HG03045 (cell line): ENCODE data around the gene DUSP14.
"Not testable (repeated sequence)": the region's sequence is repeated elsewhere in the genome, so short reads cannot be mapped to it uniquely, and the experiment has no call there.

Experiments
- ATAC-seq: cut with Tn5 transposase; IDR thresholded peaks from one replicate; pipeline ENCODE4 v1.9.1; 2021; ENCODE audit warnings: mild to moderate bottlenecking, moderate library complexity; ENCODE audit not compliant: unreplicated experiment

DUSP14 gene

GRCh38 chr17:37489197-37490001, at the start of gene DUSP14:
Gene DUSP14, plus strand, starts transcription at chr17:37489891. Its CDS starts 22,382 bp downstream, at chr17:37512273.
- ATAC-seq: peak; percentile 65

- ATAC-seq: no peak
Measured at GRCh38 chr17:37440424-37440823, 49.3 kb upstream of the DUSP14 start.

- ATAC-seq: not testable (repeated sequence)
Measured at GRCh38 chr17:37441369-37442014, 48.2 kb upstream of the DUSP14 start.

- no peak for ATAC-seq
Measured at GRCh38 chr17:37446027-37446426, 43.7 kb upstream of the DUSP14 start.

- ATAC-seq: no peak
Measured at GRCh38 chr17:37447641-37448040, 42.0 kb upstream of the DUSP14 start.

- no peak for ATAC-seq
Measured at GRCh38 chr17:37450112-37450511, 39.6 kb upstream of the DUSP14 start.

- not testable (repeated sequence) for ATAC-seq
Measured at GRCh38 chr17:37457801-37458200, 31.9 kb upstream of the DUSP14 start.

GRCh38 chr17:37458805-37459204, 30.9 kb upstream of the DUSP14 start:
- no peak for ATAC-seq

GRCh38 chr17:37461668-37462067, 28.0 kb upstream of the DUSP14 start:
- ATAC-seq: no peak

GRCh38 chr17:37462492-37462891, 27.2 kb upstream of the DUSP14 start:
- ATAC-seq: no peak

- no peak for ATAC-seq
Measured at GRCh38 chr17:37463039-37463438, 26.7 kb upstream of the DUSP14 start.

GRCh38 chr17:37465069-37465616, 24.5 kb upstream of the DUSP14 start:
- no peak for ATAC-seq

GRCh38 chr17:37466471-37466870, 23.2 kb upstream of the DUSP14 start:
- ATAC-seq: no peak

GRCh38 chr17:37470181-37470580, 19.5 kb upstream of the DUSP14 start:
- no peak for ATAC-seq

- no peak for ATAC-seq
Measured at GRCh38 chr17:37475731-37476420, 13.8 kb upstream of the DUSP14 start.

GRCh38 chr17:37476431-37477120, 13.1 kb upstream of the DUSP14 start:
- no peak for ATAC-seq

GRCh38 chr17:37478187-37478586, 11.5 kb upstream of the DUSP14 start:
- ATAC-seq: no peak

GRCh38 chr17:37479025-37479424, 10.7 kb upstream of the DUSP14 start:
- ATAC-seq: no peak

GRCh38 chr17:37480427-37480826, 9.3 kb upstream of the DUSP14 start:
- no peak for ATAC-seq

- ATAC-seq: no peak
Measured at GRCh38 chr17:37481001-37481665, 8.6 kb upstream of the DUSP14 start.
